Activated CD8-positive, alpha-beta memory T cell treated with anti-CD3 and anti-CD28 coated beads, Interleukin-2, amount 50 U/mL, for 1 hour (primary cell): ENCODE results near the gene IZUMO4.

Source experiments
- DNase-seq: peaks from one replicate; pipeline ENCODE4 v3.0.0-alpha.2; 2020; ENCODE audit errors: extremely low read depth

IZUMO4 gene

GRCh38 chr19:2108251-2109016, 11.7 kb downstream of the IZUMO4 start:
- no peak for DNase-seq

- no peak for DNase-seq
Measured at GRCh38 chr19:2109046-2109864, 12.5 kb downstream of the IZUMO4 start.

DNA sequence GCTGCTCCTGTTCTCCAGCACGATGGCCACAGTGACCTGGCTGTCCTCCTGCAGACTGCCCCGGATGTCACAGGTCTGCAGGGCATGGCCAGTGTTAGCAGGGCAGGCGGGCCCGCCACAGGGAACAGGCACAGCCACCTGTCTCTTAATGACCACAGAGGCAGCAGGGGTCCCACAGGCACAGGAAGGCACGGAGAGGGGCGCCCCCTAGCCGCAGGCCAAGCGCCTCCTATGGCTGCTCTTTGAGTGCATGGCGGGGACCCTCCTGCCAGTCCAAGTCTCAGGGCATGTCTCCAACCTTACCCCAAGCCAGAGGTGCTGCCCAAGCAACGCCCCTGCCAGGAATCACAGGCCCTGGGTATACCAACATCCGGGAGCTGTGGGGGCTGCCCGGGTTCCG, 14.1 kb downstream of the IZUMO4 start:
- DNase-seq, result no peak

DNA sequence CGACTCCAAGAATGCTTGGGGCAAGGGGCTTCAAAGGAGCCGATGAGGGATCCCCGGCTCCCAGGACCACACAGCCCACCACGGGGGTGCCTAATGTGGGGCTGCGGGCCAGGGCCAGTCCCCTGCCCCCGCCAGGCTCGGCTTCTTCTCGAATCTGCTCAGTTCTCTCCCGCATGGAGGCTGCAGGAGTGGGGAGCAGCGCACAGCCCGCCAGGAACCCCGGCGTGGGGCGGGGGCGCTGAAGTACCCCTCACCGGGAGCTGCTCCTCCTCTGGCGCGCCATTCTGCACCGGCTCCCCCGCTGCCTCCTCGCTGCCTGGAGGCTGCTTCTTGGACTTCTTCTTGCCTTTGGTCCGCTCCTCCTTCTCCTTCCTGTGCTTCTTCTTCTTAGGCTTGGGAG, 14.7 kb downstream of the IZUMO4 start:
- DNase-seq, result no peak

- DNase-seq, result no peak
Measured at GRCh38 chr19:2111886-2112285, 15.2 kb downstream of the IZUMO4 start.

DNA sequence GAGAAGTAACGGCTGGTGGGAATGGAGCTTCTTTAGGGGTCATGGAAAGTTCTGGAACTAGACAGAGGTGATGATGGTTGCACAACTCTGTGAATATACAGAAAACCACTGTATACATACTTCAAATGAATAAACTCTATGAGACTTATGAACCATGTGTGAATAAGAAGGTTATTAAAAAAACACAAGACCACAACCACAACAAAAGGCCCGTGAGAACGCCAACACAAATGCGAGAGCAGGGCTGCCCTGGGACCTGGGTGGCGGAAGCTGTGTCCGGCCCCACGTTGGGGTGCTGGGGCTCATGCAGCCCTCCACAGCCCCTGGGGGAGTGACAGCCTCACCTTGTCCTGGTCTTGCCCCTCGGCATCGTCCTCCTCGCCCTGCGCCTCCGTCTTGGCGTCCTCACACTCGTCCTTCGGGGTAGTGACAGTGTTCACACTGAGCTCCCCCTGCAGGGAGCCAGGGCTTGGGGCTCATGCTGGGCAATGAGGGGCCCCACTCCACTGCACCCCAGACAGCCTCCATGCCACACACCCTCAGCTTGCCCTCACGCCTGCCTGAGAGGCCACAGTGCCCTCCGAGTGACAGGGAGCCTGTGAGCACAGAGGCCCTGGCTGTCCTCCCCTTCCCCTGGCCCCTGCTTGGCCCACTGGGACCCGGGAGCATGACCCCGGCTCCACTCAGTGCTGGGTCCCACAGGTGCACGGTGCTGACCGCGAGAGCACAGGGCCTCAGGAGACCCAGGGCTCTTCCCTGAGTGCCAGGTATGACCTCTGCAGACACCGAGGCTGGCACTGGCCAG, 16.0 kb downstream of the IZUMO4 start:
- DNase-seq, result no peak

DNA sequence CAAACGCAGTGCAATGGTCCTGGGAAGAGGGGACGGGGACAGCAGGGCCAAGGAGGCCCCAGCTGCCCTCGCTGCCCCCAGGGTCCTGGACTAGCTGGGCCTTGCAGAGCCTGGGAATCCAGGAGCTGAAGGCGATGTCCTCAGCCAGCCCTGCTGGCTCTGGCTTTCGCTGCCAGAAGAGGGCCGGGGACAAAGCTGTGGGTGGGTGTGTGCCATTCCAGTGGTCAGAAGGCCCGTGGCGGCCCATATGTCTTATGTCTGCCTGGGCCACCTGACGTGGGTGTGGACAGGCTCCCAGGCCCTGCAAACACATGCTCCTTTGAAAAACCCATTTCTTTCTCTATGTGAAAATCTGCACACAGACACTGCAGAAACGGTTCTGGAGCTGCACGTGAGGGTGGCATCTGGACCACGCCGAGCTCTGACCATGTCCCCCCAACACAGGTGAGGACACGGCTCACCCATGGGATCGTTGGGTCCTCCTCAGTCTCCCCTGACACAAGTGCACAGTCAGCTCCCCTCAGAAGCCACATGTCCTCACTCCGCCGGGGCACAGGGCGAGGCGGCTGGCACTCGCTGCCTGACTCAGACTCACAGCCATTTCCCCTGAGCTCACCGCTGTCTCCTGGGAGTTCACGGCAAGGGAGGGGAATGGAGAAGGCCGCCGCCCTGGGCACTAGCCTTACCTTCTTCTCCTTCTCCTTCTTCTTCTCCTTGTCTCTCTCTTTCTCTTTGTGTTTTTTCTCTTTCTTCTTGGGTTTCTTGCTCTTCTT, 16.9 kb downstream of the IZUMO4 start:
- DNase-seq, result no peak

DNA sequence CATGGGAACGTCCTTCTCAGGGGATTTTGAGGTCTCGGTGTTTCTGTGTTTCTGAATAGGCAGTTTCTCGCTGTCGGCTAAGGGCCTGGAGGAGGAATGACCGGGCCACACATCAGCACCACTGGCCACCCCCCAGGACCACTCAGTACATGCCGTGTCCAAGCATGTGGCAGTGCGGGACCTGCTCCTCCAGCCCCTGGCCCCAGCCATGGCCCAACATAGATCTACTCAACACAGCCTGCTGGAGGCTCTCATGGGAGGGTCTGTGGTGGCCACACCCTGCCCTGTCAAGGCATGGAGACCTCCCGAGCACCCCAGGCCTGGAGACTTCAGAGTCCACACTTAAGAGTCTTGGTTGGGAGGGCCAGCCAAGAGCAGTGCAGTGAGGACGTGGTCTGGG, 17.5 kb downstream of the IZUMO4 start:
- no peak for DNase-seq

GRCh38 chr19:2114821-2115220, 18.1 kb downstream of the IZUMO4 start:
- DNase-seq, result no peak

DNA sequence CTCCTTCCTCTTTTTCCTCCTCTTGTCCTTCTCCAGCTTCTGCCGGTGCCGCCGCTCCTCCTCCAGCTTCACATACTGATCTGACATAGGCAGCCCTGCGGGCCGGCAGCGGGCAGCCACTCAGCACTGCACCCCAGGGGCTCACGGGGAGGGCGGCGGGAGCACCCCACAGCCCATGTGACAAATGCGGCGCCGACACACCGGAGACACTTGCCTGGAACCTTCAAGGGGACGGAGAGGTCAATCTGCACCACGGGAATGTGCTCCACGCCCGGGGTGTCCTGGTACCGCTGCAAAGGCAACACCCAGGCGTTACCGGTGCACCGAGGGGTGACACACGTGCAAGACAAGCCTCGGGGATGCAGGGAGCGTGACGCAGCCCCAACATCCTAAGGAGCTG, 18.6 kb downstream of the IZUMO4 start:
- no peak for DNase-seq

DNA sequence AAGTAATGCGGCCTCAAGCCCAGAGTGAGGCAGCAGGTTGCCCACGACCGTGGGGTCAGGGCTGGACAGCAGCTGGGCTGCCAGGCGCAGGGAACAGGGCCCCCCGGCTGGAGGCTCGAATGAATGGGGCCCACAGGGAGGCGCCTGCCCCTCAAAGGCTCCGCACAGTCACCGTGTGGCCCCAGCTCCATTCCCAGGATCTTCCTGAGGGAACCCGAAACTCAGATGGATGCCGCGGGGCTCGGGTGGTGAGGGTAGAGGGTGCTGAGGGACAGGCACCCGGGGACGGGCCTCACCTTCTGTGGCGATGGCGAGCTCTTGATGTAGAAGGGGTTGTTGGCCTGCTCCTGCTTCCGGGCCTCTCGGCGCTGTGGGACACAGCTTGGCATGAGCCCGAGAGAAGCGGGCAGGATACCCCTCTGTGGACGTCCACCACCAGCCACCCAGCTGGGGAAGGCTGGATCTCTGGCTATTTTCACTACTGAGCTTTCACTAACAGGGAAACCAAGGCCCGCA, 19.3 kb downstream of the IZUMO4 start:
- no peak for DNase-seq

DNA sequence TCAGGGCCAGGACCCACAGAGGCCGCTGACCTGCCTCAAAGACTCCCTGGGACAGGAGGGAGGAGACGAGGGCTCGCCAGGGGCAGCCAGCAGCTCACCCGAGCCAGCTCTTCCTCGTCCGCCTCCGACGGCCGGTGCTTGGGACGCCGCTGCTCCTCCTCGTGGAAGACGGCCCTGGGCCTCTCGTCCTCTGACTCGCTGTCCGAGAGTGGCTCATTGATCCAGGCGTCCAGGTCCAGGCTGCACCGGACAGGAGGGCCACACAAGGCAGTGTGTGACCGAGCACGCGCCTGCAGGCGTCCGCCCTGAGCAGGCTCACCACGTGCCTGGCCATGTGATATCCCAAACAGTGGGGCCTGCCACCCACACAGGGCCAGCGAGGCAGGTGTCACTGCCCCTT, 19.8 kb downstream of the IZUMO4 start:
- no peak for DNase-seq

- DNase-seq, result no peak
Measured at GRCh38 chr19:2117215-2117960, 20.7 kb downstream of the IZUMO4 start.

DNA sequence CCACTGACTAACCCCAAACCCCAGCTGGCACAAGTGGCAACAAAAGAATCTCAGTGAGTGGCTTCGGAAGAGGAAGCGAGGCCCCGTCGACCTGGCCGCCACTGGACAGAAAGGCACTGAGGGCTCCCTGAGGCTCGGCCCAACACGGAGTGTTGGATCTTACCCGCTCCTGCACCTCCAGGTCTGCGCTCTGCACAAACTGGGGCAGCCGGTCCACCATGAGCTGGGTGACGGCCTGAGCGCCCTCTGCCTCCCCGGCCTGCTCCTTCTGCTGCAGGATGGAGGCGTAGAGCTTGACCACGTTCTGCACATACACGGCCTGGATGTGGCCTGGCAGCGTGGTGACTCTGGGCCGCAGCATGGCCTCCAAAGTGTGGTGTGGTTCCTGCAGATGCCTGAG, 21.7 kb downstream of the IZUMO4 start:
- no peak for DNase-seq

- DNase-seq, result no peak
Measured at GRCh38 chr19:2119921-2120785, 23.4 kb downstream of the IZUMO4 start.

- DNase-seq, result no peak
Measured at GRCh38 chr19:2120821-2121220, 24.1 kb downstream of the IZUMO4 start.

DNA sequence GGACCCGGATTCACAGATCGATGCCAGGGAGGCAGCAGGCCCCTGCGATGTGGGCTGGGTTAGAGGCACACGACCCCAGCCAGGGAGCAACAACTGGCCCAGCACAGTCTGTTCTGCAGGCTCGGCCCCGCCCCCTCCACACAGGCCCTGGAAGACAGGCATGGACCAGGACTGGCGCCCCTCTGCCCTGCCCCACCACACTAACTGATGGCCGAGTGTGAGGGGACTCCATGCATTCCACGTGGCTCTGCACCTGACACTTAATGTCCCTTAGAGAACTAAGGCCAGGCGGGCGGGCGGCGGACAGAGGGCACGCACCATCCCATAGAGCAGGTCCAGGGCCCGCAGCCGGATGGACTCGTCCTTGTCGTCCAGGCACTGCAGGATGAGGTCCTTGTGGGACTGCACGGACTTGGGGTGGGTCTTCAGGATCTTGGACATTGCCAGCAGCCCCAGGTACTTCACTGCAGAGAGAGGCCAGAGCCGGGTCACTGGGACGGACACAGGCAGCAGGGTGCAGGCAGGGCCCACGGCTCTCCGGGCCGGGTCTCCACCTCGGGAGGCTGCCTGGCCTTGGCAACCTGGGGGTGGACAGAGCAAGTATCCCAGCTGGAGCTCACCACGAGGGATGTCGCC, 24.8 kb downstream of the IZUMO4 start:
- DNase-seq, result no peak

GRCh38 chr19:2122251-2122650, 25.5 kb downstream of the IZUMO4 start:
- DNase-seq, result no peak

DNA sequence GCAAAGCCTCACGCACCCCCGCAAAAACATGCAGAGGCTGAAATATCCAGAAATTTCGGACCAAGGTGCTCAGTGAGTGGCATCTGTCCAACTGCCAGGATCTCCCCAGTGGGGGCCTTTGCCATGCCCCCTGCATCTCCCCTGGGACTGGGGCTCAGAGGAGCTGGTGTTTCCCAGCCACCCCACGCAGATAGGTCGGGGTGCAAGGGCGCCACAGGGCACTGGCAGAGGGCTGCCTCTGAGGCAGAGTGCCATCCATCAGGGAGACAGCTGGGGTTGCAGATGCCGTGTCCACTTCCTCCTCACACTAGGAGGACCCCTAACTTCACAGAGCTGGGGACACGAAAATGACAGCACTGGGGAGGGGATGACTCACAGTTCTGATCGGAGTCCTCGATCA, 26.3 kb downstream of the IZUMO4 start:
- no peak for DNase-seq
